Omental fat pad (tissue), 4 donors: ENCODE measurements around the gene CCDC85C. TPM values are rescaled to one million over a fixed set of nuclear protein-coding genes. Genes with fewer than 3 reads are reported as not detected.

ENCODE experiments used
- ATAC-seq: fragments of 150-250 bp; one replicate; pipeline ENCODE4 v1.9.1; 2016; ENCODE audit warnings: mild to moderate bottlenecking, moderate library complexity; ENCODE audit not compliant: low FRiP score
- DNase-seq: peaks from one replicate; pipeline ENCODE4 v3.0.0-alpha.2; 2019; ENCODE audit warnings: low spot score
- CTCF ChIP-seq, 3 donors: fragments of 450-650 bp; IDR thresholded peaks; one replicate each; pipeline ENCODE4 v1.5.1; 2016 to 2017; ENCODE audit warnings: antibody characterized with exemption in 3 of 3, mild to moderate bottlenecking in 3 of 3, moderate library complexity in 2 of 3
- total RNA-seq, 4 donors: library from RNA; depleted of rRNA; stranded (reverse); fragments of >200 nt; gene quantifications; one replicate each; pipeline ENCODE4 v1.1.0, GENCODE V29; 2016

Gene CCDC85C
- total RNA-seq, 4 donors from 2014 or later, result 3.3 to 17.7 (median 8.3) TPM

DNA sequence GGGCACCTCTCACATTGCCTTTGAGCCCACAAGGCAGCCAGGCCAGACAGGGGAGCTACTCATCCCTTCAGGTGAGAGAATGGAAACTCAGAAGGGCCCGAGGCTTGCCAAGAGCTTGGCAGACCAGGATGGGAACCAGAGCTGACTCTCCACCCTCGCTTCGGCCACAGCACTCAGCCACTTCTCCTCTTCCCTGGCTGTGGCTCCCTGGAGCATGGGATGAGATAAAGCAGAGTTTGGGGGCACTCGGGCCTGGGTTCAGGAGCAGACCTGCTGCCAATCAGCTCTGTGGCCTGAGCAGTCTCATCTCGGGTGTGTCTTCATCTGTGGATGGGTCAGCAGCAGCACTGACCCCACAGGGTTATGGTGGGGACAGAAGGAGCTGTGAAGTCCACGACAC, 20.0 kb upstream of the CCDC85C start:
- ATAC-seq (no peak), DNase-seq (no peak)
- no peak for TF ChIP-seq CTCF (IDR thresholded peaks at IDR 0.05)

DNA sequence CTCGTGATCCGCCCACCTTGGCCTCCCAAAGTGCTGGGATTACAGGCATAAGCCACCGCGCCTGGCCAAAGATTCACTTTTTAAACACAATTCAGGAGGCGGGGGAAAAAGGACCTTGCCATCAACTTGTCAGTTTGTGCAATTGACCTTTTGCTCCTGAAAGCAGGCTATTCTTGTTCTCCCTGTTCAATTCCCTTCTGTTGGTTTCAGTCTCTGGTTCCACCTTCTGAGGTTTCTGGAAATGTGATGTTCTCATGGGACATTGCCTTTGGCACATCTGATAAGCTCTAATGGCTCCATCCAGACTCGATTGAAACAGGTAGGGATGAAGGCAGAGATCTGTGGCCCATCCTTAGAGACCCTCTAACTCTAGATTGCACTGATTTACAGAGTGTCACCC, 17.9 kb upstream of the CCDC85C start:
- no peak for DNase-seq
- ATAC-seq, result no peak
- TF ChIP-seq CTCF (IDR thresholded peaks at IDR 0.05), result no peak

DNA sequence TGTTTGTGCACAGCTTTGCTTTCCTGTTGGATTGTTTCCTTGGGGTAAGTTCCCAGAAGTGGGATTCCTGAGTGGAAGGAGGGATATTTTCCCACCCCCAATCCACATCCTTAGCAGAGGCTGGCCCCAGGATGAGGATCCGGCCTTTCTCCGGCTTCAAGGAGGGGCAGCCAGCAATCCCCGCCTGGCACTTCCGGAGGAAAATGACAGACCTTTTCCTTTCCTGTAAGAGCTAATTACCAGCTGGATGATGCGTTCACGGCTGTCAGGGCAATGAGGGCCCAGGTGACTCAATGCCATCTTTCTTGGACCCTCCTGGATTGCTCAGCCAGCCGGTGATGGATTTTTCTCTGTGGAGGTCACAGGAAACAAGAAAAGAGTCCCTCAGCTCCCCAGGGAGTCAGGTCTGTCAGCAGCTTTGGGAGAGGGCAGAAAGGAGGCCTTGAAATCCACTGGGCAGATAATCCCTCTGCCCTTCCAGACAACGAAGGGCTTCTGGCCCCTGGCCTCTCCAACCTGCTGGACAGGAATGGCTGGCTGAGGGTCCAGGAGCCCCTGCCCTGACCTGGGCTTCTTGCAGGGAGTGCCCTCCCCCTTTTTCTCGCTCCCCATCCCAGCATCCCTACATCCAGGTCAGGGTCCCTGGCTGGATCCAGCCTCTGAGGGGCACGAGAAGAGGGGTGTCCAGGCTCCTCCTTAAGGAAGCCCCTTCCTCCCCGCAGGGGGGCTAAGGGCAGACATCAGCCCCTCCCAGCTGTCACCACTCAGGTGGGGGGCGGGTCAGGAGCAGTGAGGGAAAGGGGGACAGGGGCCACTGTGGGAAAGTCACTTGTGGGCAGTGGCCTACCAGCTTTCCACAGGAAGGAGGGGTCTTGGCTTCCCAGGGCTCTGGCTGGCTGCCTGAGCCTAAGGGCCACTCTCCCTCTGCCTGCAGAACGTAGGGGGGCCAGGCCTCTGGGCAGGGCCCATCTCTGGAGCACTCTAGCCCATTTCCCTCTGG, 16.1 kb upstream of the CCDC85C start:
- no peak for TF ChIP-seq CTCF (IDR thresholded peaks at IDR 0.05)
- ATAC-seq (no peak), DNase-seq (no peak)

DNA sequence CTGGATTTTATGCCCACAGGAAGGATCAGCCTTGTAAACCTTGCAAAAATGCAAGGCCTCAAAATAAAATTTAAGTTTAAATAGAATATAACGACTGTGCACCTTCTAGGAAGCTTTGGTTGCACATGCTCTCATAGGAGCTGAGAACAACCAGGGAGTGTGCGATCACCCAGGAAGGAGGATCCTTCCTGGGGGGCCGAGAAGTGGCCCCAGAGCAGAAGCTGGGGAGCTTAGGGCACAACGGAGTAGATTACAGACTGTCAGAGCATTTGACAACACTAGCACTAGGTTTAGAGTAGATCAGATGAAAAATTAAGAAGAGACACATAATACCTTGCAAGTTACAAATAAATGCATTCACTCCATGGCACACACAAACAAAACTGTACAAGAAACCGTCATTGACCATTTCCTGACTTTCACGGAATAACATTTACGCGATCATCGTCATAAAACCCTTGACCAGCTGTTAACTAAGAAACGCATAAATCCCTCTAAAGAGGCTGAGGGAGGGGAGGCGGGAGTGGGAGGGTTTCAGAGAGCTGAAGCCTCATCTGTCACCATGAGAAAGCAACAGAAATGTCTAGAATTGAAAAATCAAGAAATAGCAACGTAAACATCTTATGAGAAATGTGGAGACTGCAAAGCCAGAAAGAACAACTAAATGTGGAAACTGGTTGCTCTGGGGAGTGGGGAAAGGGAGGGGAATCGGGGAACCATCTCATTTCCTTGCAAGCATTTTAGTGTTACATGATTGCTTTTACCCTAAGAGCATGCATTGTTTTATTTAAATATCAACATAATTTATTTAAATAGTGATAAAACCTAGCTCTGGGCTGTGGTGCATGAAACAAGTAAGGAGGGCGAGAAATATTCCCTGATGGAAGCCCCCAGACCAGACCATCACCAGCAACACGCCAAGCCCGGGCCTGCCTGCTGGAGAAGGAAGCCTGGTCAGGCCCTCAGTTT, 13.1 kb upstream of the CCDC85C start:
- no peak for ATAC-seq
- no peak for TF ChIP-seq CTCF (IDR thresholded peaks at IDR 0.05)
- no peak for DNase-seq

DNA sequence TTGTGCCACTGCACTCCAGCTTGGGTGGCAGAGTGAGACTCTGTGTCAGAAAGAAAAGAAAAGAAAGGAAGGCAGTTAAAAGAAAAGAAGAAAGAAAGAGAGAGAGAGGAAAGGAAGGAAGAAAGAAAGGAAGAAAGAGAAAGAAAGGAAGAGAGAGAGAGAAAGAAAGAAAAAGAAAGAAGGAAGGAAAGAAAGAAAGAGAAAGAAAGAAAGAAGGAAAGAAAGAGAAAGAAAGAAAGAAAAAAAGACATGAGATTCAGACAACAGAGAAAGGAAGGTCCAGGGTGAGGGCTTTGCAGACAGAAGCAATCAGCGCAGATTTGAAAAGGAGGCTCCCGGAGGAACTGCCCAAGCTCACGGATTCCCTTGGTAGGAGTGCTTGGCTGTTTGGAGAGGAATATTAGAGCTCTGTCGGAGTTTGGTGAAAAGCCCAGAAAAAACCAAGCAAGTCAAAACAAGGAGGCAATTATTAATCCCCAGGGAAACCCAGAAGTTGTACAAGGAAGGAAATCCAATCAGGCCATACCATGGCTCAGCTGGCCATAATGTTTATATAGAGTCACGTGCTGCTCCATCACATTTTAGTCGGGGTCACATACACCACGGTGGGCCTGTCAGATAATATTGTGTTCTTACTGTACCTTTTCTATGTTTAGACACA, 11.6 kb upstream of the CCDC85C start:
- ATAC-seq (no peak), DNase-seq (no peak)
- no peak for TF ChIP-seq CTCF (IDR thresholded peaks at IDR 0.05)

- ATAC-seq (no peak), DNase-seq (no peak)
- TF ChIP-seq CTCF (IDR thresholded peaks at IDR 0.05), result no peak
These were observed 8.8 kb upstream of the CCDC85C start for GRCh38 chr14:99612738-99613330.
